Kidney (tissue), 14 donors: ENCODE data around the gene ZP2. TPM values are rescaled to one million over a fixed set of nuclear protein-coding genes. Genes with fewer than 3 reads are reported as not detected.
A peak's percentile ranks its signal among the peaks of the same experiment; 100 is the strongest.

ENCODE experiments used
- DNase-seq, 5 donors: peaks; one replicate each; pipeline ENCODE4 v3.0.0-alpha.2; 2013 to 2020
- FAIRE-seq: peaks from 2 replicates; lab custom pipeline; 2012; peaks lifted over from hg19 to GRCh38; lab: Jason Lieb, UNC
- H3K27ac ChIP-seq, 2 donors: one replicate each; pipeline ENCODE4 v1.7.0; 2013; ENCODE audit warnings: low read depth in 2 of 2, low read length in 2 of 2, inconsistent platforms in 1 of 2
- H3K27me3 ChIP-seq: one replicate; pipeline ENCODE4 v1.7.1; 2013; ENCODE audit warnings: low read length, inconsistent platforms; ENCODE audit not compliant: control insufficient read depth, insufficient read depth
- H3K36me3 ChIP-seq, 3 donors: one replicate each; pipeline versions ENCODE4 v1.7.0 to v1.7.1; 2013; ENCODE audit warnings: low read length in 3 of 3, control low read depth in 1 of 3, inconsistent platforms in 1 of 3; ENCODE audit not compliant: insufficient read depth in 3 of 3, control insufficient read depth in 2 of 3
- H3K4me1 ChIP-seq, 3 donors: one replicate each; pipeline versions ENCODE4 v1.7.0 to v1.7.1; 2013; ENCODE audit warnings: low read length in 3 of 3, inconsistent platforms in 1 of 3, low read depth in 1 of 3; ENCODE audit not compliant: control insufficient read depth in 2 of 3, insufficient read depth in 2 of 3
- H3K4me3 ChIP-seq, 3 donors: one replicate each; pipeline versions ENCODE4 v1.7.0 to v1.8.1; 2013; ENCODE audit warnings: low read length in 3 of 3, control low read depth in 1 of 3, inconsistent platforms in 1 of 3
- H3K9ac ChIP-seq, 3 donors: one replicate each; pipeline versions ENCODE4 v1.7.0 to v1.7.1; 2013; ENCODE audit warnings: low read length in 3 of 3, control low read depth in 1 of 3, inconsistent platforms in 1 of 3
- H3K9me3 ChIP-seq, 3 donors: one replicate each; pipeline versions ENCODE4 v1.7.0 to v1.7.1; 2013; ENCODE audit warnings: low read length in 3 of 3, control low read depth in 1 of 3, inconsistent platforms in 1 of 3; ENCODE audit not compliant: control insufficient read depth in 2 of 3, insufficient read depth in 1 of 3
- intact Hi-C: fragments of 100-400 bp; cut with DNase I; formaldehyde crosslinking; loops from one replicate; pipeline ENCODE4 v1.11.1; 2022
- polyA plus RNA-seq: library from polyadenylated mRNA; stranded (reverse); fragments of 350-450 nt; fragmentation: Illumina TruSeq; extraction: RNeasy Lipid Tissue Mini Kit (QIAGEN cat#74804); gene quantifications from one replicate; pipeline ENCODE4 v1.2.3, GENCODE V29; 2014; ENCODE audit warnings: low read depth, low replicate concordance; ENCODE audit not compliant: insufficient read depth
- total RNA-seq: library from RNA; stranded (reverse); fragmentation: NEBNext Ultra II Directional; extraction: Animal tissue kit (Norgen Biotek cat#: 25700); gene quantifications from one replicate; pipeline ENCODE4 v1.2.1, GENCODE V29; 2021
- TF ChIP-seq, protein P1 (sequence below): IDR thresholded peaks from 3 replicates; pipeline ENCODE4 v1.5.1; 2012; ENCODE audit warnings: mild to moderate bottlenecking, moderate library complexity, borderline replicate concordance; ENCODE audit not compliant: insufficient read depth; ENCODE audit errors: extremely low read depth
- donor health status: control.
- donor health status: control.
- donor health status: control.
- donor health status: control.
- donor health status: control.
- donor health status: DM: yes; HTN: yes; CAD: no.
- donor health status: Normal renal cell carcinoma (clear cell type).

The ZP2 gene
- total and polyA plus RNA-seq, 2 donors from 2014 or later = not detected

GRCh38 chr16:21239646-21240045 is 28.3 kb upstream of the ZP2 start:
- DNase-seq = no peak
- FAIRE-seq = no peak
- no peak overlapping the region for H3K9ac ChIP-seq

GRCh38 chr16:21236831-21237230 is 25.5 kb upstream of the ZP2 start:
- H3K27ac ChIP-seq = no peak overlapping the region
- TF ChIP-seq, protein P1, sequence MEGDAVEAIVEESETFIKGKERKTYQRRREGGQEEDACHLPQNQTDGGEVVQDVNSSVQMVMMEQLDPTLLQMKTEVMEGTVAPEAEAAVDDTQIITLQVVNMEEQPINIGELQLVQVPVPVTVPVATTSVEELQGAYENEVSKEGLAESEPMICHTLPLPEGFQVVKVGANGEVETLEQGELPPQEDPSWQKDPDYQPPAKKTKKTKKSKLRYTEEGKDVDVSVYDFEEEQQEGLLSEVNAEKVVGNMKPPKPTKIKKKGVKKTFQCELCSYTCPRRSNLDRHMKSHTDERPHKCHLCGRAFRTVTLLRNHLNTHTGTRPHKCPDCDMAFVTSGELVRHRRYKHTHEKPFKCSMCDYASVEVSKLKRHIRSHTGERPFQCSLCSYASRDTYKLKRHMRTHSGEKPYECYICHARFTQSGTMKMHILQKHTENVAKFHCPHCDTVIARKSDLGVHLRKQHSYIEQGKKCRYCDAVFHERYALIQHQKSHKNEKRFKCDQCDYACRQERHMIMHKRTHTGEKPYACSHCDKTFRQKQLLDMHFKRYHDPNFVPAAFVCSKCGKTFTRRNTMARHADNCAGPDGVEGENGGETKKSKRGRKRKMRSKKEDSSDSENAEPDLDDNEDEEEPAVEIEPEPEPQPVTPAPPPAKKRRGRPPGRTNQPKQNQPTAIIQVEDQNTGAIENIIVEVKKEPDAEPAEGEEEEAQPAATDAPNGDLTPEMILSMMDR = no peak
- peaks cover 0 to 5% (median 0%) of the 10 kb centered on the region in 3 donors for H3K36me3 ChIP-seq
- FAIRE-seq (no peak), DNase-seq (no peak)
- H3K9me3 ChIP-seq = no peaks in the 10 kb centered on the region
- H3K27me3 ChIP-seq = no peaks in the 10 kb centered on the region
- peaks cover 0 to 7% (median 0%) of the 10 kb centered on the region in 3 donors for H3K4me1 ChIP-seq
- intact Hi-C loops = no loop called here
- H3K4me3 ChIP-seq = no peak overlapping the region
- H3K9ac ChIP-seq = no peak overlapping the region

More at GRCh38 chr16:21239646-21240045, 28.3 kb upstream of the ZP2 start:
- H3K27me3 ChIP-seq = no peaks in the 10 kb centered on the region
- TF ChIP-seq, protein P1 = no peak
- no peak overlapping the region for H3K4me3 ChIP-seq
- H3K9me3 ChIP-seq = no peaks in the 10 kb centered on the region
- peaks cover 0 to 5% (median 0%) of the 10 kb centered on the region in 3 donors for H3K36me3 ChIP-seq
- intact Hi-C loops = no loop called here
- H3K4me1 ChIP-seq = no peaks in the 10 kb centered on the region
- H3K27ac ChIP-seq = no peak overlapping the region

DNA sequence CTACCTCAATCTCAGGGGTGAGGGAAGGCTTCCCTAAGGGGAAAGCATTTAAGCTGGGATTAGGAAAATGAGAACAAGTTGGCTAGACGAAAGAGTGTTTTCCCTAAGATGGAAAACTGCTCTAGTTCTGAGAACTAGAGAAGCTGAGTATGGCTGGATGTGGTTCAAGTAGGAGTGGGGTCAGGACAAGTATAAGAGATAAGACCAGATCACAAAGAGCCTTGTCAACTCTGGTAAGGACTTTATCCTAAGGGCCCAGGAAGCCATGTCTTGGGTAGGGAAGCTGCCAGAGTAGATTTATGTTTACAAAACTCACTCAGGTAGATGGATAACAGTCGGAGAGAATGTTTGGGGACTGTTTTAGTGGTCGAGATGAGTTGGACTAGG is 23.8 kb upstream of the ZP2 start:
- Histone ChIP-seq H3K9ac (peak overlapping the region in 1 of 3 donors; percentile 55), H3K4me1 (peaks cover 0 to 14% (median 0%) of the 10 kb centered on the region in 3 donors), H3K27ac (peak overlapping the region in 1 of 2 donors; percentile 67), H3K36me3 (no peaks in the 10 kb centered on the region), H3K4me3 (peak overlapping the region in 2 of 3 donors; percentile 71 to 92), H3K9me3 (no peaks in the 10 kb centered on the region), H3K27me3 (no peaks in the 10 kb centered on the region)
- DNase-seq (no peak), FAIRE-seq (no peak)
- intact Hi-C loops = no loop called here
- TF ChIP-seq, protein P1 = no peak
